ENCODE measurements around the gene DNAH10. TPM values are rescaled to one million over a fixed set of nuclear protein-coding genes. Genes with fewer than 3 reads are reported as not detected.

Gene DNAH10
- total and polyA plus RNA-seq, 2 of the 13 experiments (the other 11 are each of a cell fraction or from before 2014, with no cell fraction given) = 0.01 to 0.02 TPM

DNA sequence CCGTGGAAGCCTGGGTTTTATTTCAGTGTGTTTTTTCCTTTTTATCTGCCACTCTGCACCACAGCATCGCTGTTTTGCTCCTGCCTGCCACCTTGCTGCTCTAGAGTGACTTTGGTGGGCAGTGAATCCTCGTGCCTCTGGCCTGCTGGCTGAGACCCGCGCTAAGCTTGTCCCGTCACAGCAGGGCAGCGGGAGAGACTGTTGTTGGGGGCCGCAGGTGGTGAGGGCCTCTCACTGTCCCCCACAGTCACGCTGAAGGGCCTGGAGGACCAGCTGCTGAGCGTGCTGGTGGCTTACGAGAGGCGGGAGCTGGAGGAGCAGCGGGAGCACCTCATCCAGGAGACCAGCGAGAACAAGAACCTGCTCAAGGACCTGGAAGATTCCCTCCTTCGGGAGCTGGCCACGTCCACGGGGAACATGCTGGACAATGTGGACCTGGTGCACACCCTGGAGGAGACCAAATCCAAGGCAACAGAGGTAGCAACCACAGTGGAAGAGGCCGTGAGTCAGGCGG, 155.3 kb downstream of the DNAH10 start:
- ATAC-seq = no peak
- H3K79me2 ChIP-seq (ENCODE audit: insufficient read depth, low read length) = no peaks in the 10 kb centered on the region
- peaks cover 0 to 21% of the 10 kb centered on the region in 2 experiments; a peak in 2 of 5 replicates for H3K27me3 ChIP-seq (ENCODE audit: control insufficient read depth in 1 of 2, insufficient read depth in 2 of 2, low read length in 2 of 2)
- no peak overlapping the region for H2AFZ ChIP-seq (ENCODE audit: low read length)
- POLR2A ChIA-PET = no interaction called here
- H3K4me3 ChIP-seq (replicated peaks in 1 of 3; ENCODE audit: insufficient read depth in 1 of 3, low read depth in 2 of 3, low read length in 3 of 3) = no peak overlapping the region
- no peak for FAIRE-seq
- CTCF ChIA-PET (ENCODE audit: low intra/inter-chr PET ratio, low total read pairs) = no interaction called here
- no peak overlapping the region for H3K4me2 ChIP-seq (ENCODE audit: low read depth, low read length)
- intact Hi-C loops (cut with micrococcal nuclease; ENCODE audit: unreplicated experiment) (no loop called here), in situ Hi-C loops (cut with HindIII; ENCODE audit: extremely low pct_ligation_motif_present, low pct_unique_long_range_greater_than_20kb) (no loop called here)
- 33% methylated on average over 10 of the region's 19 CpGs for WGBS (ENCODE audit: low lambda C conversion rate)
- no TSS peak for BruUV-seq (replicated peaks)
- no peak for DNase-seq (ENCODE audit: low spot score)
- TF ChIP-seq ZNF263 (CRISPR knock-in tag; IDR thresholded peaks at IDR 0.05) (peak; percentile 72; the same call in 1 of the 2 replicates), ZNF562 (CRISPR knock-in tag; IDR thresholded peaks at IDR 0.05; ENCODE audit: borderline replicate concordance) (no peak), ZNF646 (CRISPR knock-in tag; IDR thresholded peaks at IDR 0.05) (no peak), NFYC (CRISPR knock-in tag; IDR thresholded peaks at IDR 0.05) (no peak)
- H3K9me3 ChIP-seq (ENCODE audit: low read length) = no peaks in the 10 kb centered on the region
- H3K4me1 ChIP-seq (ENCODE audit: insufficient read depth, low read length) = no peaks in the 10 kb centered on the region
- no peaks in the 10 kb centered on the region for H4K20me1 ChIP-seq (ENCODE audit: insufficient read depth, low read length)
- no peak overlapping the region for H3K9ac ChIP-seq (ENCODE audit: insufficient read depth, low read depth, low read length)
- no peaks in the 10 kb centered on the region for H3K36me3 ChIP-seq (replicated peaks in 1 of 2; ENCODE audit: control insufficient read depth in 1 of 2, insufficient read depth in 2 of 2, low read length in 2 of 2)
- H3K27ac ChIP-seq (ENCODE audit: extremely low read length, insufficient read depth, low read length) = no peak overlapping the region
